Dermis blood vessel endothelial cell (primary cell): ENCODE data around the gene TUBB4A. TPM values are rescaled to one million over a fixed set of nuclear protein-coding genes. Genes with fewer than 3 reads are reported as not detected.

Experiments
- DNase-seq: peaks from one replicate; pipeline ENCODE4 v3.0.0; 2010
- total RNA-seq: library from RNA; depleted of rRNA; stranded (reverse); fragments of >200 nt; gene quantifications from 2 replicates; pipeline ENCODE4 v1.2.3, GENCODE V29; 2014

TUBB4A gene
- total RNA-seq, 1 donor from 2014 or later, result not detected

DNA sequence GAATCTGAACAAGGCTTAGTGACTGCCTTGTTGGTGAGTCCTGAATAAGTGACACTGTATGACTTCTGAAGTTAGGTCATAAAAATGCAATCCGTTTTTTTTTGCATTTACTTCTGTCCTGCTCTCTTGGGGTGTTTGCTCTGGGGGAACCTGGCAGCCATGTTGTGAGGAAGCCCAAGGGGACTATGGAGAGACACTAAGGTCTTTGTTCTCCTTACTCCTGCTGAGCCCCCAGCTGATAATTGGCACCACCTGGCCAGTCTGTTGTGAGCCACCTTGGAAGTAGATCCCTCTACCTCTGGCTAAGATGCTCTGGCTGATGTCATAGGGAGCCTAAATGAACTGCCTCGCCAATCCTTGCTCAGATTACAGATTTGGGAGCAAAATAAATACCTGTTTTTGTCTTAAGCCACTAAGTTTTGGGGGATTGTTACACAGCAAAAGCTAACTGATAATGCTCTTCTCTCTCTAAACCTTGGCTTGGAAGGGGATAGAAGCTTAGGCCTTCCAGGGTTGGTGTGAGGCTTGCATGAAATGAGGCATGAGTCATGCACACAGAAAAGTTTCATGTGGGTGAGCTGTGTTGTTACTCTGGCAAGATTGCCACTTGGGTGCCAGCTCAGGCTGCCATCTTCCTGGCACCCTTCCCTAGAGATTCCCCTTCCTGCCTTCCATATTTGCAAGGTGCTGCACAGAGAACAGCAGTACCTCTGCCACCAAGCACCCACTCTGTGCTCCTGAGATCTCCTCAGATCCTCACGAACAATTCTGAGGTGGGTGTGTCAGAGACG lies 10.1 kb downstream of the TUBB4A start:
- no peak for DNase-seq

DNA sequence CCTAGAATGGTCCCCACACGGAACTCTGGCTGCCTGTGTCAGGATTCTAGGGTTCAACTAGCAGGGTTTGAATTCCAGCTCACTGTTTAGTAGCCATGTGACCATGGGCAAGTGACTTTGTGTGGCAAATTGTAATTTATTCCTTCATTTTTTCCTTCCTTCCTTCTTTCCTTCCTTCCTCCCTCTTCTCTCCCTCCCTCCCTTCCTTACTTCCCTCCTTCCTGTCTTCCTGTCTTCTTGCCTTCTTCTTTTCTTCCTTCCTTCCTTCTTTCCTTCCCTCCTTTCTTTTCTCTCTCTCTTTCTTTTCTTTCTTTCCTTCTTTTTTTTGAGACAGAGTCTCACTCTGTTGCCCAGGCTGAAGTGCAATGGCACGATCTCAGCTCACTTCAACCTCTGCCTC lies 12.0 kb downstream of the TUBB4A start:
- no peak for DNase-seq

GRCh38 chr19:6489278-6490061 lies 12.6 kb downstream of the TUBB4A start:
- DNase-seq, result no peak

DNA sequence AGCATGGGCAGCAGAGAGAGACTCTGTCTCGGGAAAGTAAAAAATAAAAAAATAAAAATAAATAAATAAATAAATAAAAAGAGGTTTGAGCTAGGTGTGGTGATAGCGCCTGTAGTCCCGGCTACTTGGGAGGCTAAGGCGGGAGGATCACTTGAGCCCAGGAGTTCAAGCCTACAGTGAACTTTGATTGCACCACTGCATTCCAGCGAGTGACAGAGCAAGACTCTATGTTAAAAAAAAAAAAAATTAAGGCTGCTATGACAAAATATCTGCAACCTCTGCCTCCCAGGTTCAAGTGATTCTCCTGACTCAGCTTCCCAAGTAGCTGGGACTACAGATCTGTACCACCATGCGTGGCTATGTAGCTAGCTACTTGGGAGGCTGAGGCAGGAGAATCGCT lies 17.3 kb downstream of the TUBB4A start:
- no peak for DNase-seq

DNA sequence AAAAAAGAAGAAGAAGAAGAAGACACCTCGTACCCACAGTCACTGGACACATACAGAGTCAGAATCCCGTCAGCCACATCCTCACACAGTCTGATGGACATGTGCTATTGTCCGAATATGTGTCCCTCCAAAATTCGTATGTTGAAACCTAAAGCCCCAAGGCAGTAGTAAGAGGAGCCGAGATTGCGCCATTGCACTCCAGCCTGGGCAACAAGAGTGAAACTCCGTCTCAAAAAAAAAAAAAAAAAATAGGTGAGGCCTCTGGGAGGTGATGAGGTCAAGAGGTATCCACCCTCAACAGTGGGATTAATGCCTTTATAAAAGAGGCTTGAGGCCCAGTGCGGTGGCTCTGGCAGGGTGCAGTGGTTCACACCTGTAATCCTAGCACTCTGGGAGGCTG lies 17.9 kb downstream of the TUBB4A start:
- no peak for DNase-seq

DNA sequence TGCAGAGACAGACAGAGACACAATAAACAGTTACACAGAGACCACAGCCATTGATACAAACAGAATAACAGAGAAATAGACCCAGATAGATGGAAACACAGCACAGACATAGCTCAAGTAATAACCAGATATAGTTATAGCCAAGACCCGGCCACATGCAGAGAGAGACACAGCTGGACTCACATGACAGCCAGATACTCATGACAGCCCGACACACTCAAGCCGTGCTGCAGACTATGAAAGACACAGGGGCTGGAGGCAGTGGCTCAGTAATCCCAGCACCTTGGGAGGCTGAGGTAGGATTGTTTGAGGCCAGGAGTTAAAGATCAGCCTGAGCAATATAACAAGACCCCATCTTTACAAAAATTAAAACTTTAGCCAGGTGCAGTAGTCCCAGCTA lies 18.9 kb downstream of the TUBB4A start:
- no peak for DNase-seq

DNA sequence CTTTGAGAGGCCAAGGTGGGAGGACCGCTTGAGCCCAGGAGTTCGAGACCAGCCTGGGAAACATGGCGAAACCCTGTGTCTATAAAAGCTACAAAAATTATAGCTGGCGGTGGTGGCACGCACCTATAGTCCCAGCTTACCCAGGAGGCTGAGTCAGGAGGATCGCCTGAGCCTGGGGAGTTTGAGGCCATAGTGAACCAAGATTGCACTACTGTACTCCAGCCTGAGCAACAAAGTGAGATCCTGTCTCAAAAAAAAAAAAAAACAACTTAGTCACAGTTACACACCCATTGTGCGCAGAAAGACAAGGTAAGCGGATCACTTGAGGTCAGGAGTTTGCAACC lies 19.8 kb downstream of the TUBB4A start:
- DNase-seq, result no peak

DNA sequence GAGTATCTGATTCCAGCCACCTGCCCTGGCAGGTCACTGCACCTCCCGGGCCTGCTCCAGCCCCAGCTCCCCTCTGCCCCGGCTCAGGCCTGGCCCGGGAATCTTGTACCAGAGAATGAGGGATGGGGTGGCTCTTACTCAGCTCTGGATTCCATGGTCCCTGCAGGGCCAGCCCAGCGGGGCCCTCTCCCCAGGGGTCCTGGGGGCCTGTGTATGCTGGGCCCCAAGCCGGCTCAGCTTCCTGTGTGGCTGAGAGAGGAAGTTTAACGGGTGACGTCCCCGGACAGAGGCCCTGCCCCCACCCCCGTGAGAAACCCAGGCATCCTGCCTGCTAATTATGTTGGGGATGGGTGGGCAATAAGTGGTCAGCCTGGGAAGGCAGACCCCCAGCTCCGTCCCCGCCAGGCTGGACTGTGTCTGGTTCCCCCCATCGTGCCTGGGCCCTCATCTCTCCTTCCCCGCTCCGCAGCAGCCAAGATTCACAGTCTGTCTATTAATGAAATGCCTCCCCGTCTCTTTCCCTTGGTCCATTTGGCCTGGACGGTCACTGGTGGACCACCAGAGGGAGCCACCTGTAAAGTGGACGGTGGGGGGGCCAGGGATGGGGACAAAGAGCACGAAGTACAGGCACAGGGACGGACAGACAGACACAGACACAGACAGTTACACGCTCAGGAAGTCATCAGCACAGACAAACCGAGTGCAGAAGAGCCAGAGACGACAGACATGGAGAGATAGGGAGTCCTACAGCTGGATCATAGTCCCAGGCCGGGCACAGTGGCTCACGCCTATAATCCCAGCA lies 20.4 kb downstream of the TUBB4A start, which contains the start of gene DENND1C:
Gene DENND1C, minus strand, starts transcription at position 247 of the 802 bp plus-strand sequence. Its CDS starts 92 bp downstream, at position 155.
- DNase-seq, result peak; percentile 53

DNA sequence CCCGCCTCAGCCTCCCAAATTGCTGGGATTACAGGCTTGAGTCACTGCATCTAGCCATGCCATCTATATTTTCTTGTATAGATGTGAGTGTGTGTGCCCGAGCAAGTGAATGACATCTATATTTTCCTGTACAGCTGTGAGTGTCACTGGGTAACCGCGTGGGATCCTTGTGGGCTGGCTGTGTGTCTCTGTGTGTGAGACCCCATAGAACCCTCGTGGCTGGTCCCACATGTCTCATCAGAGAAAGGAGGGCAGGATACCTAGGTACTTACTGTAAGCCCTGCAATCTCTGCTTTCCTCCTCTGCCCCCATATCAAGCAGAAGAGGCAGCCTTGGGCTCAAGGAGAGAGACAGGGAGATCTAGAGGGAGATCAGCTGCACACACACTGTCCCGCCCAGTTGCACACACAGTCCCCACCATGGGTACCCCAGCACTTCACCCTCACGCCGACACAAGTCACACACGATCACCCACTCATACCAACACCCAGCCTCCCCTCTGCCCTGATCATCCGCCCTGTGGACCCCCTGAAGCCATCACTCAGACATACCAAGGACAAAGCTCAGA lies 21.2 kb downstream of the TUBB4A start:
- no peak for DNase-seq

- no peak for DNase-seq
Measured at GRCh38 chr19:6479836-6480398, 22.2 kb downstream of the TUBB4A start.

DNA sequence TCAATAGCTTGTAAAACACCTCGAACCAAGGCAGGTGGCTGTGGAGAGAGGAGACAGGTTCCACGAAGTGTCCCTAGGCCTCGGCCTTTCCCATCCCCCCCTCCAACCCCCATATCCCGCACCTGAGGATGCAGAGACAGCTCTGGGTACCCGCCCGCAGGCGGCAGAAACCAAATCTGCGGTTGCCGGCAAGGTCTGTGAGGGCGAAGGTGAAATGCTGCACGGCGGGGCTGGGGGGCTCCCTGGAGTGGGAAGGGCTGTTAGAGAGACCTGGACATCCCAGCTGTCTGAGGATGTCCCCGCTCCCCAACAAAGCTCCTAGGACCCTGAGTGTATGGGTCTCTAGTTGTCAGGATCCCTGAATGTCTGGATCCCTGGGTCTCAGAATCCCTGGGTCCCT lies 23.3 kb downstream of the TUBB4A start:
- DNase-seq, result no peak

DNA sequence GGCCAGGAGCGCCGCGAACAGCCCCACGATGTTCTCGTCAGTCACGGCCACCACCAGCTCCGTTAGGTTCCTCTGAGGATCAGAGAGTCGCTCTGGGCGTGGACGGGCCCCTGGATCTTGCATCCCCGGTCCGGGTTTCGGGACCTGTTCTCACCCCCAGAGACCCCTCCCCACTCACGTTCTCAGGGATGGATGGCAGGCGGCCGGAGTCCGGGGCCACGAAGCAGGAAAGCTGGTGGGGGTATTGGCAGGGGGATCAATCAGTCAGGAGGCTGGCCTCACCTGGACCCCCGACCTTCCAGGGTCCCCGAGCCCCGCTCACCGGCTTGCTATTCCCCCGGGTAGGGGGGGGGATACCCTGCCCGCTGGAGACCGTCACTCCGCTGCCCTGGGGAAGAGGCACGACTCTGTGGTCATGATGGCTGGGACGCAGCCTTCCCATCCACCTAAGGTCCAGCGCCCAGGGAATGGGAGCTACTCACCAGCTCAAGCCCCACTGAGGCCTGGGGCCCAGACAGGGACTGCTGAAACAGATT lies 25.1 kb downstream of the TUBB4A start:
- no peak for DNase-seq

- peak; percentile 64 for DNase-seq
Measured at GRCh38 chr19:6476155-6476895, 25.8 kb downstream of the TUBB4A start.

DNA sequence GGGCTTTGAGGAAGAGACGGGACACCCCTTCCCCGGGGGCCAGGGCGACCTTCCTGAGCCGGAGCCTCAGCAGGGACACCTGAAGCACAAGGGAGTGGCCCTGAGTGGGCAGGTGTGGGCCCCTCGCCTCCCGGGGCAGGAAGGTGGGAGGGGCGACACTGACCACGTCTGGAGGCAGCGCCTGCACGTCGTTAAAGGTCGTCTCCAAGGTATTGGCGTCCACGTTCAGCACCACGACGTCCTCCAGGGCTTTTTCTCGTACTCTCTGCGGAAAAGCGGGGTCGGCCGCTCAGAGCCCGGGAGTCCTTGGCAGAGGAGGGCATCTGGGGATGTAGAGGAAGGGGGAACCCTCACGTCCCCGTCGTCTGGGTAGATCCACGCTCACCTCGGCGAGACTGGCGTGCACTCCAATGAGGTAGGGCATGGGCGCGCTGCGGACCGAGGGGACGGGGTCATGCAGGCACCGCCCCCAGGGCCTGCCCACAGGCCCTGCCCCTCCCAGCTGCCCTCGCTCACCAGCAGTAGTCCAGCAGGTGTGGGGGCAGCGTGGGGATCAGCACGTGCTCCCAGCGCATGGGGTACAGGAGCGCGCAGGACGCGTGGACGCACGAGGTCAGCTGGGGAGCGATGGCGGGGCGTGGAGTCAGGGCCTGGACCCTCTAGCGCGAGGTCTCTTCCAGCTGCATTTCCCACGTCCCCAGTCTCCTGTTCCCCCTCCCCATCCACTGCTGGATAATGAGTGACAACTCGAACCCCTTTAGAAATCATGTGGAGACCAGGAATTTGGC lies 26.6 kb downstream of the TUBB4A start:
- no peak for DNase-seq

DNA sequence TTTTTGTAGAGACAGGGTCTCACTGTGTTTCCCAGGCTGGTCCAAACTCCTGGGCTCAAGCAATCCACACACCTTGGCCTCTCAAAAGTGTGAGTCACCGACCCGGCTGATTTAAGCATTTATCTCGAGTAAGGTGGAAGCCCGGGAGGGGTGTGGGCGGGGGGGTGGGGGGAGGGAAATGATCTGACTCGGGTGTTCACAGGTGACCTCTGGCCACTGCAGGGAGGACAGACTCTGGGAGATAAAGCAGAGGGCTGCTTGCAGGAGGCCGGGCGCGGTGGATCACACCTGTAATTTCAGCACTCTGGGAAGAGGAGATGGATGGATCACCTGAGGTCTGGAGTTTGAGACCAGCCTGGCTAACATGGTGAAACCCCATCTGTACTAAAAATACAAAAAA lies 28.5 kb downstream of the TUBB4A start:
- DNase-seq, result no peak

GRCh38 chr19:6472713-6473112 lies 29.4 kb downstream of the TUBB4A start:
- DNase-seq, result no peak

- DNase-seq, result no peak
Measured at GRCh38 chr19:6471076-6471475, 31.0 kb downstream of the TUBB4A start.

GRCh38 chr19:6470173-6470572 lies 31.9 kb downstream of the TUBB4A start:
- DNase-seq, result no peak

- DNase-seq, result no peak
Measured at GRCh38 chr19:6467384-6467783, 34.7 kb downstream of the TUBB4A start.

DNA sequence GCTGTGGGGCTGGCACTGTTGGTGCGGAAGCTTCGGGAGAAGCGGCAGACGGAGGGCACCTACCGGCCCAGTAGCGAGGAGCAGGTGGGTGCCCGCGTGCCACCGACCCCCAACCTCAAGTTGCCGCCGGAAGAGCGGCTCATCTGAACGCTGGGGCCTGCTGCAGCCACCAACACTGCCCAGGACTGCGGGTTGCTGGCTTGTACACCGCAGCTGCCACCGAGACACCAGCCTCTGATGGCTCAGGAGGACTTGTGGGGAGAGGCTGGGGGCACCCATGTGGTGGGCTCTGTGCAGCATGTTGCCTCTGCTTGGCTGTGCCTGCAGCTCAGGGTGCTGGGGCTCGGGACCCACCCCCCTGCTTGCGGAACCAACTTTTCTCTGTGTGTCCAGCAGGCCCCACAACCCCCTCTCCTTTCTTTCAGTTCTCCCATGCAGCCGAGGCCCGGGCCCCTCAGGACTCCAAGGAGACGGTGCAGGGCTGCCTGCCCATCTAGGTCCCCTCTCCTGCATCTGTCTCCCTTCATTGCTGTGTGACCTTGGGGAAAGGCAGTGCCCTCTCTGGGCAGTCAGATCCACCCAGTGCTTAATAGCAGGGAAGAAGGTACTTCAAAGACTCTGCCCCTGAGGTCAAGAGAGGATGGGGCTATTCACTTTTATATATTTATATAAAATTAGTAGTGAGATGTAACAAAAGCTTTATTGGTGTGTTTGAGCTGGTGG lies 35.4 kb downstream of the TUBB4A start:
- no peak for DNase-seq
